Panc1 (cell line): ENCODE results near the gene STK32C.

ENCODE experiments used
- REST ChIP-seq, 2 experiments: IDR thresholded peaks; 2 replicates each; pipeline ENCODE4 v1.6.1; 2011 to 2012; ENCODE audit warnings: low read depth in 2 of 2, control low read depth in 1 of 2, low read length in 1 of 2, mild to moderate bottlenecking in 1 of 2, moderate library complexity in 1 of 2; ENCODE audit not compliant: insufficient read depth in 1 of 2
- TF ChIP-seq, protein P1 (sequence below): fragments of 450-650 bp; IDR thresholded peaks from 2 replicates; pipeline ENCODE4 v1.5.1; 2017; ENCODE audit warnings: mild to moderate bottlenecking

DNA sequence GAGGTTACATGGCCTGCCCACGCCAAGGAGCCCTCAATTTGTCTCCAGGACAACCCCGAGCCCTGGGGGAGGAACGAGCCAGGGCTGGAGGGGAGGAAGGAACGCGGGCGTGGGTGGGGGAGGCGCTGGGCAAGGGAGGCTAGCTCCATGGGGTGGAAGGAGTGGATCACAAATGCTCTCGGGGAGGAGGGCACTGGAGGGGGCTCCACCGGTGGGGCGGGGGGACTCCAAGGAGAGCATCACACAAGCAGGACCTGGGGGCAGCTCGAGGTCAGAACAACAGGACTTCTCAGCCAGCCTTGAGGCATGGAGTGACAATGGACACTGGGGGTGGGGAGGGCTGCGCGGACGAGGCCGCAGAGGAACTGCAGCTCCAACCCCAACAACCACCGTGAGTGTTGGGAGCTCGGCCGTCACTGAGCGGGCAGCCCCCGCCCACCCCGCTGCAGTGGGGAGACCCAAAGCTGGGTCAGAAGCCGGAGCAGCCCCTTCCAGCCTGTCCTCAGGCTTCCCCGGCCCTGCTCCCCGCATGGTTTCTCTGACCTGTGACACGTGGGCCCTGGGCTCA is 41.1 kb downstream of the STK32C start:
- TF ChIP-seq, protein P1, sequence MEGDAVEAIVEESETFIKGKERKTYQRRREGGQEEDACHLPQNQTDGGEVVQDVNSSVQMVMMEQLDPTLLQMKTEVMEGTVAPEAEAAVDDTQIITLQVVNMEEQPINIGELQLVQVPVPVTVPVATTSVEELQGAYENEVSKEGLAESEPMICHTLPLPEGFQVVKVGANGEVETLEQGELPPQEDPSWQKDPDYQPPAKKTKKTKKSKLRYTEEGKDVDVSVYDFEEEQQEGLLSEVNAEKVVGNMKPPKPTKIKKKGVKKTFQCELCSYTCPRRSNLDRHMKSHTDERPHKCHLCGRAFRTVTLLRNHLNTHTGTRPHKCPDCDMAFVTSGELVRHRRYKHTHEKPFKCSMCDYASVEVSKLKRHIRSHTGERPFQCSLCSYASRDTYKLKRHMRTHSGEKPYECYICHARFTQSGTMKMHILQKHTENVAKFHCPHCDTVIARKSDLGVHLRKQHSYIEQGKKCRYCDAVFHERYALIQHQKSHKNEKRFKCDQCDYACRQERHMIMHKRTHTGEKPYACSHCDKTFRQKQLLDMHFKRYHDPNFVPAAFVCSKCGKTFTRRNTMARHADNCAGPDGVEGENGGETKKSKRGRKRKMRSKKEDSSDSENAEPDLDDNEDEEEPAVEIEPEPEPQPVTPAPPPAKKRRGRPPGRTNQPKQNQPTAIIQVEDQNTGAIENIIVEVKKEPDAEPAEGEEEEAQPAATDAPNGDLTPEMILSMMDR, result no peak
- TF ChIP-seq REST (IDR thresholded peaks at IDR 0.05; ENCODE audit: insufficient read depth in 1 of 2, low read depth in 2 of 2, low read length in 1 of 2), result no peak
